Measurements from ENCODE around the gene MIDN.

MIDN gene

GRCh38 chr19:1270854-1271527 lies 22.6 kb downstream of the MIDN start:
- peak in 1 of 2 donors; percentile 7 for DNase-seq

GRCh38 chr19:1271528-1272422 lies 23.4 kb downstream of the MIDN start:
- DNase-seq, result no peak

GRCh38 chr19:1272423-1273262 lies 24.3 kb downstream of the MIDN start:
- DNase-seq, result no peak

GRCh38 chr19:1273263-1274041 lies 25.1 kb downstream of the MIDN start:
- no peak for DNase-seq

- no peak for DNase-seq
Measured at GRCh38 chr19:1274081-1274851, 25.9 kb downstream of the MIDN start.

GRCh38 chr19:1274852-1275259 lies 26.5 kb downstream of the MIDN start:
- no peak for DNase-seq

- DNase-seq, result peak; percentile 97
Measured at GRCh38 chr19:1275260-1275975, 27.0 kb downstream of the MIDN start, which contains the start of gene FAM174C. FAM174C (plus strand) TSS chr19:1275530; CDS start chr19:1275550, 20 bp downstream.

- no peak for DNase-seq
Measured at GRCh38 chr19:1275976-1276627, 27.7 kb downstream of the MIDN start.

GRCh38 chr19:1276628-1277022 lies 28.2 kb downstream of the MIDN start:
- peak in 1 of 2 donors; percentile 40 for DNase-seq

GRCh38 chr19:1277061-1277460 lies 28.7 kb downstream of the MIDN start:
- DNase-seq, result no peak

- DNase-seq, result no peak
Measured at GRCh38 chr19:1278074-1278473, 29.7 kb downstream of the MIDN start.

GRCh38 chr19:1278713-1279660 lies 30.6 kb downstream of the MIDN start:
- no peak for DNase-seq

- peak; percentile 81 to 83 for DNase-seq
Measured at GRCh38 chr19:1279782-1280341, 31.5 kb downstream of the MIDN start.

GRCh38 chr19:1280636-1281568 lies 32.5 kb downstream of the MIDN start:
- DNase-seq, result no peak

GRCh38 chr19:1281569-1282287 lies 33.3 kb downstream of the MIDN start:
- no peak for DNase-seq

- no peak for DNase-seq
Measured at GRCh38 chr19:1282588-1283206, 34.3 kb downstream of the MIDN start.
